GM12878 (cell line): ENCODE data around the gene ZSCAN18. TPM values are rescaled to one million over a fixed set of nuclear protein-coding genes. Genes with fewer than 3 reads are reported as not detected.

Experiments used
- ATAC-seq: fragments of 200-7000 bp; cut with Tn5 transposase; 3 replicates; pipeline ENCODE4 v1.9.1; 2020; ENCODE audit warnings: mild to moderate bottlenecking, moderate library complexity
- BruUV-seq: library from RNA; stranded (reverse); fragments of 400-500 nt; replicated peaks from 2 replicates; lab custom pipeline; 2021; lab: Mats Ljungman, UMichigan
- CTCF ChIA-PET: fragments of 300-600 bp; sonication (Branson Sonifier 250); formaldehyde crosslinking; extraction: SDS; loops from one replicate; lab custom pipeline; 2021; ENCODE audit warnings: inconsistent platforms; lab: Yijun Ruan, JAX
- POLR2A ChIA-PET: fragments of 350-600 bp; formaldehyde crosslinking; extraction: SDS; loops from one replicate; lab custom pipeline; 2021; ENCODE audit warnings: inconsistent platforms; lab: Charles Lee
- RAD21 ChIA-PET: fragments of 300-600 bp; sonication (Branson Sonifier 250); formaldehyde crosslinking; loops from one replicate; lab custom pipeline; 2023; ENCODE audit warnings: antibody characterized with exemption; ENCODE audit not compliant: unreplicated experiment; lab: Charles Lee
- SMC1A ChIA-PET: fragments of 300-600 bp; sonication (Branson Sonifier 250); formaldehyde crosslinking; loops from one replicate; lab custom pipeline; 2023; ENCODE audit not compliant: unreplicated experiment, uncharacterized antibody; lab: Charles Lee
- DNase-seq: peaks from one replicate; pipeline ENCODE4 v3.0.0-alpha.2; 2011; ENCODE audit warnings: low read depth, low spot score
- FAIRE-seq: peaks from 3 replicates; lab custom pipeline; 2011; peaks lifted over from hg19 to GRCh38; lab: Jason Lieb, UNC
- H2AFZ ChIP-seq: 2 replicates; pipeline ENCODE4 v1.6.0; 2011; ENCODE audit warnings: low read depth, low read length, control low read depth; ENCODE audit not compliant: control insufficient read depth
- H3K27ac ChIP-seq: 2 replicates; pipeline ENCODE4 v1.5.1; 2011; ENCODE audit warnings: control low read depth; ENCODE audit not compliant: control insufficient read depth, insufficient read depth
- H3K27me3 ChIP-seq, 2 experiments: replicated peaks in 1 of 2; 2 replicates each; pipeline versions ENCODE4 v1.6.0 to v1.6.1; 2011; ENCODE audit warnings: low read length in 1 of 2; ENCODE audit not compliant: control insufficient read depth in 2 of 2, insufficient read depth in 2 of 2
- H3K36me3 ChIP-seq, 2 experiments: 2 replicates each; pipeline ENCODE4 v1.5.1; 2011; ENCODE audit warnings: low read length in 1 of 2; ENCODE audit not compliant: control insufficient read depth in 2 of 2, insufficient read depth in 2 of 2
- H3K4me1 ChIP-seq: 2 replicates; pipeline ENCODE4 v1.6.1; 2011; ENCODE audit warnings: mild to moderate bottlenecking, low read length, moderate library complexity, mixed read lengths; ENCODE audit not compliant: control insufficient read depth, insufficient read depth
- H3K4me2 ChIP-seq: 2 replicates; pipeline ENCODE4 v1.6.0; 2011; ENCODE audit warnings: control low read depth; ENCODE audit not compliant: control insufficient read depth, insufficient read depth
- H3K4me3 ChIP-seq: fragments of 200-600 bp; sonication (generic); 2 replicates; pipeline ENCODE4 v1.5.1; 2016
- H3K79me2 ChIP-seq: 2 replicates; pipeline ENCODE4 v1.6.0; 2011; ENCODE audit warnings: low read length; ENCODE audit not compliant: control insufficient read depth, insufficient read depth
- H3K9ac ChIP-seq: 2 replicates; pipeline ENCODE4 v1.8.0; 2011; ENCODE audit warnings: low read length, control low read depth, mixed read lengths; ENCODE audit not compliant: control insufficient read depth, insufficient read depth
- H3K9me3 ChIP-seq: replicated peaks from 3 replicates; pipeline ENCODE4 v1.5.1; 2011; ENCODE audit warnings: mild to moderate bottlenecking, low read length; ENCODE audit not compliant: control insufficient read depth, insufficient read depth
- H4K20me1 ChIP-seq: 2 replicates; pipeline ENCODE4 v1.6.0; 2011; ENCODE audit not compliant: control insufficient read depth, insufficient read depth
- BCL3 ChIP-seq: IDR thresholded peaks from 2 replicates; pipeline ENCODE4 v1.6.1; 2011; ENCODE audit warnings: borderline replicate concordance, low read depth, mild to moderate bottlenecking, moderate library complexity, low read length; ENCODE audit not compliant: insufficient read depth, poor library complexity, severe bottlenecking
- MTA2 ChIP-seq: fragments of 450-650 bp; IDR thresholded peaks from 2 replicates; pipeline ENCODE4 v1.6.1; 2016; ENCODE audit warnings: low read depth, mild to moderate bottlenecking, moderate library complexity
- NR2C2 ChIP-seq: IDR thresholded peaks from 2 replicates; pipeline ENCODE4 v1.6.1; 2011; ENCODE audit warnings: borderline replicate concordance, low read depth; ENCODE audit not compliant: control insufficient read depth, insufficient read length
- POU2F2 ChIP-seq: IDR thresholded peaks from 3 replicates; pipeline ENCODE4 v1.6.1; 2011; ENCODE audit warnings: low read depth, mild to moderate bottlenecking, low read length, borderline replicate concordance
- SMARCA5 ChIP-seq: fragments of 450-650 bp; IDR thresholded peaks from 2 replicates; pipeline ENCODE4 v1.6.1; 2017; ENCODE audit warnings: mild to moderate bottlenecking
- ZBED1 ChIP-seq: IDR thresholded peaks from 2 replicates; pipeline ENCODE4 v1.6.1; 2016; ENCODE audit warnings: borderline replicate concordance
- ZNF687 ChIP-seq: fragments of 450-650 bp; IDR thresholded peaks from 2 replicates; pipeline ENCODE4 v1.6.1; 2017; ENCODE audit warnings: mild to moderate bottlenecking, moderate library complexity
- WGBS: methylation state at CpG from one replicate; pipeline ENCODE4 v1.1.6; 2016; ENCODE audit warnings: low lambda C conversion rate; ENCODE audit not compliant: insufficient replicate concordance, insufficient coverage; ENCODE audit errors: missing lambda C conversion rate; 5-methylcytosine and 5-hydroxymethylcytosine counted together
- in situ Hi-C: fragments of 300-500 bp; cut with MboI; formaldehyde crosslinking; loops from 9 replicates; pipeline ENCODE4 v1.14.3; 2018; ENCODE audit warnings: mixed read lengths
- intact Hi-C: fragments of 100-400 bp; cut with micrococcal nuclease; formaldehyde crosslinking; loops from one replicate; pipeline ENCODE4 v1.14.2; 2022; ENCODE audit not compliant: unreplicated experiment
- polyA plus RNA-seq, 11 experiments: library from polyadenylated mRNA; depleted of rRNA in 4 of 11; unstranded in 6 of 11; stranded (reverse) in 5 of 11; fragments of >200 nt; fragmentation: Nextera tagmentation in 4 of 11; fragmentation: Illumina TruSeq in 1 of 11; extraction: Ambion mirVana in 4 of 11; extraction: Trizol in 1 of 11; gene quantifications; 1 replicate in 1 of 11; 2 replicates in 10 of 11; pipeline versions ENCODE4 v1.2.1 to v1.2.3, GENCODE V29; 2011 to 2016; ENCODE audit warnings: inconsistent platforms in 2 of 11, missing spikeins in 2 of 11, low read depth in 1 of 11
- total RNA-seq, 4 experiments: library from RNA; depleted of rRNA in 3 of 4; stranded (reverse); fragments of >200 nt in 3 of 4; fragmentation: Illumina TruSeq in 1 of 4; extraction: Trizol in 1 of 4; gene quantifications; 2 replicates each; pipeline versions ENCODE4 v1.2.1 to v1.2.3, GENCODE V29; 2013 to 2021
- TF ChIP-seq, protein P1 (sequence below): fragments of 450-650 bp; conservative IDR thresholded peaks from 2 replicates; pipeline ENCODE4 v1.6.1; 2017; ENCODE audit warnings: mild to moderate bottlenecking, moderate library complexity
- TF ChIP-seq, protein P2 (sequence below): fragments of 450-650 bp; IDR thresholded peaks from 2 replicates; pipeline ENCODE4 v1.6.1; 2016; ENCODE audit warnings: mild to moderate bottlenecking
- TF ChIP-seq, protein P3 (sequence below): IDR thresholded peaks from 2 replicates; pipeline ENCODE4 v1.6.1; 2012; ENCODE audit warnings: low read depth, low read length, improper control_type of control experiment
- TF ChIP-seq, protein P4 (sequence below): fragments of 450-650 bp; IDR thresholded peaks from 2 replicates; pipeline ENCODE4 v1.6.1; 2014; ENCODE audit warnings: mild to moderate bottlenecking

ZSCAN18 gene
- total and polyA plus RNA-seq, 10 of the 15 experiments (the other 5 are each of a cell fraction or from before 2014, with no cell fraction given) = 0.64 TPM; not detected in 8

GRCh38 chr19:58040751-58041525 lies 57.1 kb downstream of the ZSCAN18 start:
- RAD21 ChIA-PET = no interaction called here
- POLR2A ChIA-PET = no interaction called here
- TF ChIP-seq MTA2 (no peak), ZNF687 (no peak), SMARCA5 (no peak), BCL3 (no peak), POU2F2 (no peak), NR2C2 (no peak), ZBED1 (no peak)
- TF ChIP-seq, protein P1, sequence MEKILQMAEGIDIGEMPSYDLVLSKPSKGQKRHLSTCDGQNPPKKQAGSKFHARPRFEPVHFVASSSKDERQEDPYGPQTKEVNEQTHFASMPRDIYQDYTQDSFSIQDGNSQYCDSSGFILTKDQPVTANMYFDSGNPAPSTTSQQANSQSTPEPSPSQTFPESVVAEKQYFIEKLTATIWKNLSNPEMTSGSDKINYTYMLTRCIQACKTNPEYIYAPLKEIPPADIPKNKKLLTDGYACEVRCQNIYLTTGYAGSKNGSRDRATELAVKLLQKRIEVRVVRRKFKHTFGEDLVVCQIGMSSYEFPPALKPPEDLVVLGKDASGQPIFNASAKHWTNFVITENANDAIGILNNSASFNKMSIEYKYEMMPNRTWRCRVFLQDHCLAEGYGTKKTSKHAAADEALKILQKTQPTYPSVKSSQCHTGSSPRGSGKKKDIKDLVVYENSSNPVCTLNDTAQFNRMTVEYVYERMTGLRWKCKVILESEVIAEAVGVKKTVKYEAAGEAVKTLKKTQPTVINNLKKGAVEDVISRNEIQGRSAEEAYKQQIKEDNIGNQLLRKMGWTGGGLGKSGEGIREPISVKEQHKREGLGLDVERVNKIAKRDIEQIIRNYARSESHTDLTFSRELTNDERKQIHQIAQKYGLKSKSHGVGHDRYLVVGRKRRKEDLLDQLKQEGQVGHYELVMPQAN = no peak
- TF ChIP-seq, protein P2, sequence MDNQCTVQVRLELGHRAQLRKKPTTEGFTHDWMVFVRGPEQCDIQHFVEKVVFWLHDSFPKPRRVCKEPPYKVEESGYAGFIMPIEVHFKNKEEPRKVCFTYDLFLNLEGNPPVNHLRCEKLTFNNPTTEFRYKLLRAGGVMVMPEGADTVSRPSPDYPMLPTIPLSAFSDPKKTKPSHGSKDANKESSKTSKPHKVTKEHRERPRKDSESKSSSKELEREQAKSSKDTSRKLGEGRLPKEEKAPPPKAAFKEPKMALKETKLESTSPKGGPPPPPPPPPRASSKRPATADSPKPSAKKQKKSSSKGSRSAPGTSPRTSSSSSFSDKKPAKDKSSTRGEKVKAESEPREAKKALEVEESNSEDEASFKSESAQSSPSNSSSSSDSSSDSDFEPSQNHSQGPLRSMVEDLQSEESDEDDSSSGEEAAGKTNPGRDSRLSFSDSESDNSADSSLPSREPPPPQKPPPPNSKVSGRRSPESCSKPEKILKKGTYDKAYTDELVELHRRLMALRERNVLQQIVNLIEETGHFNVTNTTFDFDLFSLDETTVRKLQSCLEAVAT = no peak
- TF ChIP-seq, protein P3, sequence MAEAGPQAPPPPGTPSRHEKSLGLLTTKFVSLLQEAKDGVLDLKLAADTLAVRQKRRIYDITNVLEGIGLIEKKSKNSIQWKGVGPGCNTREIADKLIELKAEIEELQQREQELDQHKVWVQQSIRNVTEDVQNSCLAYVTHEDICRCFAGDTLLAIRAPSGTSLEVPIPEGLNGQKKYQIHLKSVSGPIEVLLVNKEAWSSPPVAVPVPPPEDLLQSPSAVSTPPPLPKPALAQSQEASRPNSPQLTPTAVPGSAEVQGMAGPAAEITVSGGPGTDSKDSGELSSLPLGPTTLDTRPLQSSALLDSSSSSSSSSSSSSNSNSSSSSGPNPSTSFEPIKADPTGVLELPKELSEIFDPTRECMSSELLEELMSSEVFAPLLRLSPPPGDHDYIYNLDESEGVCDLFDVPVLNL = no peak
- TF ChIP-seq, protein P4, sequence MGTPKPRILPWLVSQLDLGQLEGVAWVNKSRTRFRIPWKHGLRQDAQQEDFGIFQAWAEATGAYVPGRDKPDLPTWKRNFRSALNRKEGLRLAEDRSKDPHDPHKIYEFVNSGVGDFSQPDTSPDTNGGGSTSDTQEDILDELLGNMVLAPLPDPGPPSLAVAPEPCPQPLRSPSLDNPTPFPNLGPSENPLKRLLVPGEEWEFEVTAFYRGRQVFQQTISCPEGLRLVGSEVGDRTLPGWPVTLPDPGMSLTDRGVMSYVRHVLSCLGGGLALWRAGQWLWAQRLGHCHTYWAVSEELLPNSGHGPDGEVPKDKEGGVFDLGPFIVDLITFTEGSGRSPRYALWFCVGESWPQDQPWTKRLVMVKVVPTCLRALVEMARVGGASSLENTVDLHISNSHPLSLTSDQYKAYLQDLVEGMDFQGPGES = no peak

More at GRCh38 chr19:58040751-58041525, 57.1 kb downstream of the ZSCAN18 start:
- no peak overlapping the region for H3K9ac ChIP-seq
- intact Hi-C loops (no loop called here), in situ Hi-C loops (no loop called here)
- H3K4me2 ChIP-seq = no peak overlapping the region
- ATAC-seq = no peak
- no peaks in the 10 kb centered on the region for H3K36me3 ChIP-seq
- peaks cover 5% of the 10 kb centered on the region; the same call in 2 of the 3 replicates for H3K9me3 ChIP-seq
- DNase-seq = no peak
- WGBS = 56% methylated on average over 21 of the region's 21 CpGs
- no peaks in the 10 kb centered on the region for H3K27me3 ChIP-seq
- H3K4me3 ChIP-seq = no peak overlapping the region
- BruUV-seq = no TSS peak
- H4K20me1 ChIP-seq = no peaks in the 10 kb centered on the region
- no peak overlapping the region for H3K27ac ChIP-seq
- H3K4me1 ChIP-seq = no peaks in the 10 kb centered on the region
- ChIA-PET SMC1A (no interaction called here), CTCF (no interaction called here)
- no peaks in the 10 kb centered on the region for H3K79me2 ChIP-seq
- no peak overlapping the region for H2AFZ ChIP-seq
- FAIRE-seq = no peak
